ENCODE data around the gene TMEM245. TPM values are rescaled to one million over a fixed set of nuclear protein-coding genes. Genes with fewer than 3 reads are reported as not detected.
A peak's percentile ranks its signal among the peaks of the same experiment; 100 is the strongest.

The TMEM245 gene
- total RNA-seq, 1 donor from 2014 or later, result 43.8 TPM

DNA sequence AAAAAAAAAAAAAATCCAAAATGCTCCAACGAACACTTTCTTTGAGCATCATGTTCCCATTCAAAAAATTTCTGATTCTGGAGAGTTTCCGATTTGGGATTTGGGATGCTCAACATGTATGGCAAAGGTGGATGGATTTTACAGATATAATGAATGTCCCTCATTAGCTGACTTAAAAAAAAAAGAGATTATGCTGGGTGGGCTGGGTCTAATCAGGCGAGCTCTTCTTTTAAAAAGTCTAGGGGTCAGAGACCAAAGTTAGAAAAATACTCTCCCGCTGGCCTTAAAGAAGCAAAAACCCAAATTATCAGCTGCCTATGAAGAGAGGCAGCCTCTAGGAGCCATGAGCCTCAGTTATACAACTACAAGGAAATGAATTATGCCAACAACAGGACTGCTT is 91.3 kb downstream of the TMEM245 start:
- H3K27ac Mint-ChIP-seq (ENCODE audit: unreplicated experiment), result no peak overlapping the region

DNA sequence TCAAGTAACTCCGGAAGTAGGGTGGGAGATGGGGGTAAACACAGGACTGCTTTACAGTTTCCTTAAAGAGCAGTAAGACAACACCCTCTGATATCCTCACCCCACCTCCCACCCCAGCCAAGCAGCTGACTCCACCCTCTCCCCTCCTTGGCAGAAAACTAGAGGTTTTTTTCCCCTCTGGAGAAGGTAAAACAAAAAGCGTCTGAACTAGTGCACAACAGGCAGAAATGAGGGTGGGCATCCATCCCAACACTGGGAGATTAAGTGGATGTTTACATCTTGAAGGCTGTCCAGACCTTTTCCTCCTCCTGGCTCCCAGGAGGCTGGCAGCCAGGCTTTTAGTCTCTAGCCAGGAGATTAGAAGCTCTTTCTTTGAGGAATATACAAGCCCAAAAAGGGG is 92.6 kb downstream of the TMEM245 start:
- Mint-ChIP-seq H3K36me3 (ENCODE audit: low read depth) (peaks cover 3% of the 10 kb centered on the region), H3K27ac (ENCODE audit: unreplicated experiment) (no peak overlapping the region), H3K4me3 (ENCODE audit: unreplicated experiment) (no peak overlapping the region)

More for the DNA sequence above, 91.3 kb downstream of the TMEM245 start:
- DNase-seq (ENCODE audit: low spot score), result no peak
- Mint-ChIP-seq H3K27me3 (ENCODE audit: low read depth) (no peaks in the 10 kb centered on the region), H3K4me1 (ENCODE audit: low read depth) (peaks cover 11% of the 10 kb centered on the region), H3K36me3 (ENCODE audit: low read depth) (peaks cover 5% of the 10 kb centered on the region), H3K9me3 (ENCODE audit: low read depth) (no peaks in the 10 kb centered on the region), H3K4me3 (ENCODE audit: unreplicated experiment) (no peak overlapping the region)
- TF ChIP-seq, protein P1, sequence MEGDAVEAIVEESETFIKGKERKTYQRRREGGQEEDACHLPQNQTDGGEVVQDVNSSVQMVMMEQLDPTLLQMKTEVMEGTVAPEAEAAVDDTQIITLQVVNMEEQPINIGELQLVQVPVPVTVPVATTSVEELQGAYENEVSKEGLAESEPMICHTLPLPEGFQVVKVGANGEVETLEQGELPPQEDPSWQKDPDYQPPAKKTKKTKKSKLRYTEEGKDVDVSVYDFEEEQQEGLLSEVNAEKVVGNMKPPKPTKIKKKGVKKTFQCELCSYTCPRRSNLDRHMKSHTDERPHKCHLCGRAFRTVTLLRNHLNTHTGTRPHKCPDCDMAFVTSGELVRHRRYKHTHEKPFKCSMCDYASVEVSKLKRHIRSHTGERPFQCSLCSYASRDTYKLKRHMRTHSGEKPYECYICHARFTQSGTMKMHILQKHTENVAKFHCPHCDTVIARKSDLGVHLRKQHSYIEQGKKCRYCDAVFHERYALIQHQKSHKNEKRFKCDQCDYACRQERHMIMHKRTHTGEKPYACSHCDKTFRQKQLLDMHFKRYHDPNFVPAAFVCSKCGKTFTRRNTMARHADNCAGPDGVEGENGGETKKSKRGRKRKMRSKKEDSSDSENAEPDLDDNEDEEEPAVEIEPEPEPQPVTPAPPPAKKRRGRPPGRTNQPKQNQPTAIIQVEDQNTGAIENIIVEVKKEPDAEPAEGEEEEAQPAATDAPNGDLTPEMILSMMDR (IDR thresholded peaks at IDR 0.05), result no peak

DNA sequence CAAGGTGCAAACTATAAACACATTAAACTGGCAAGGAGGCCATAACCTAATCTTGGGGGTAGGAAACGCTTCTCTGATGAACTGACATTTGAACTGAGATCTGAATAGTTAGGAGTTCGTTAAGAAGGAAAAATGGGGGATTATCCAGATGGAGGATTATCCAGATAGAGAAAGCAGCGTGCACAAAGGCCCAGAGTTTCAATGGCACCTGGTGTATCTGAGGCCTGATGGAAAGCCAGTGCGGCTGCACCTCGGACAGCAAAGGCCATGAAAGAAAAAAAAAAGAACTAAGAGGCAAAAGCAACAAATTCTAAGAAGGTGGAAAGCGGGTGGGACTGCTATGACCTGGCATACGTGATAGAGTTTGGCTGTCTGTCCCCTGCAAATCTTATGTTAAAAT is 93.4 kb downstream of the TMEM245 start:
- H3K27me3 Mint-ChIP-seq (ENCODE audit: low read depth), result no peaks in the 10 kb centered on the region
- peaks cover 11% of the 10 kb centered on the region for H3K4me1 Mint-ChIP-seq (ENCODE audit: low read depth)
- TF ChIP-seq, protein P1 (IDR thresholded peaks at IDR 0.05), result no peak
- DNase-seq (ENCODE audit: low spot score), result no peak
- no peaks in the 10 kb centered on the region for H3K9me3 Mint-ChIP-seq (ENCODE audit: low read depth)
- no peak overlapping the region for H3K4me3 Mint-ChIP-seq (ENCODE audit: unreplicated experiment)
- H3K36me3 Mint-ChIP-seq (ENCODE audit: low read depth), result no peaks in the 10 kb centered on the region
- H3K27ac Mint-ChIP-seq (ENCODE audit: unreplicated experiment), result peak overlapping the region; percentile 71

More for the DNA sequence above, 92.6 kb downstream of the TMEM245 start:
- H3K4me1 Mint-ChIP-seq (ENCODE audit: low read depth), result peaks cover 11% of the 10 kb centered on the region
- H3K27me3 Mint-ChIP-seq (ENCODE audit: low read depth), result no peaks in the 10 kb centered on the region
- TF ChIP-seq, protein P1 (IDR thresholded peaks at IDR 0.05), result no peak
- no peaks in the 10 kb centered on the region for H3K9me3 Mint-ChIP-seq (ENCODE audit: low read depth)
- no peak for DNase-seq (ENCODE audit: low spot score)

DNA sequence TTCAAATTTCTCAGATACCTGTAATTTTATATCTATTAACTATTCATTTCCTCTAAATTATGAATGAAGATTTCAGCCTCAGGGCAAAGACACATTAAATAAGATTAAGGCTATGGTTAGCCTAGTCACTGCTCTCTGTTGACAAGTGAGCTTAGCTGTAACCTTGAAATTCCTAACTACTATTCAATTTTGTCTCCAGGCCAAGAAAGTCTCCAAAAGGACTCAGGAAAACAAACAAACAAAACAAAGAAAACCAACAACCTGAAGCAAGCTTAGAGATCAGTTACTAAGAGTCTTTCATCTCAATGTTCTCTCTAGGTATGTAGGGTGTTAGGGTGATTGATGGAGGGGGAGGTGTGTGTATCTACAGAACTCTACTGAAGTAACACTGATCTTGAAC is 96.9 kb downstream of the TMEM245 start:
- peaks cover 4% of the 10 kb centered on the region for H3K36me3 Mint-ChIP-seq (ENCODE audit: low read depth)
- TF ChIP-seq, protein P1 (IDR thresholded peaks at IDR 0.05), result no peak
- no peaks in the 10 kb centered on the region for H3K9me3 Mint-ChIP-seq (ENCODE audit: low read depth)
- no peak overlapping the region for H3K27ac Mint-ChIP-seq (ENCODE audit: unreplicated experiment)
- no peaks in the 10 kb centered on the region for H3K27me3 Mint-ChIP-seq (ENCODE audit: low read depth)
- DNase-seq (ENCODE audit: low spot score), result no peak
- no peak overlapping the region for H3K4me3 Mint-ChIP-seq (ENCODE audit: unreplicated experiment)
- peaks cover 11% of the 10 kb centered on the region for H3K4me1 Mint-ChIP-seq (ENCODE audit: low read depth)

DNA sequence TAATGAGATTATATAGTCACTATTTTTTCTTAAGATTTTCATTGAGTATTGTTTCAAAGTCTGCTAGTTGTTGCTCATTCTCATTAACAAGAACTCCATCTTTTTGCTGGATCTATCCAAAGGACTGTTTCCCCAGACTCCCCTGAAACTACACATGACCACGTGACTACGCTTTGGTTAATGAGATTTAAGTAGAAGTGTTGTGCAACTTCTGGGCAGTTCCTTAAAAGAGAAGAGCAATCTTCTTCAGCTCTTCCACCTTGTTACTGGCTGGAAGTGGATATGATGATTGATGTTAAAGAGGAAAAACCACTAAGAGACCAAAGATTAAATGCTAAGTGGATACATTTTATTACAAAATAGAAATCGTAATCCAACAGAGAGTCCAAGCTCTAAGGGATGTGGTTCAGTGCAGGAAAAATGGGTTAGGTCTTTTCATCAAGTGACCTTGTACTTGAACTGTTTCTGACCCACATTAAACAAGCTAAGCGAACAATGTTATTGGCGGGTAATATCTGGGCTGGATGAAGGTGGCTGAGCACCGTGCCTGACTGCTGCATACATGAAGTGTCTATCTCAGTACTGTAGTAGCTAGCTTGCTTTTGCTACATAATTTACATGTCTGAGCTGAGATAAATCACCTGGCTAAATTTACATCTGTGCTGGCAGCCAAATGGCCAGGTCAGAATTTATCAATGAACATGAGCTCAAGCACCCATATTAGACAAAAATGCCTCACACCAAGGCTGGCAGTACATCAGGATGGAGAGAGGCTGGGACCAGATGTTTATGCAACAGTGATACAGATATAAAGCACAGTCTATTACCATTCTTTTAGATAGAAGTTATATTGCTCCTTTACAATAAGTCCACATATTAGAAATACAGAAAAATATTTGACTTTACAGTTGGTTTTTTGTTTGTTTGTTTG is 98.9 kb downstream of the TMEM245 start:
- Mint-ChIP-seq H3K4me1 (ENCODE audit: low read depth) (peaks cover 2% of the 10 kb centered on the region), H3K27me3 (ENCODE audit: low read depth) (no peaks in the 10 kb centered on the region), H3K27ac (ENCODE audit: unreplicated experiment) (no peak overlapping the region), H3K9me3 (ENCODE audit: low read depth) (no peaks in the 10 kb centered on the region), H3K4me3 (ENCODE audit: unreplicated experiment) (no peak overlapping the region), H3K36me3 (ENCODE audit: low read depth) (peaks cover 5% of the 10 kb centered on the region)
- DNase-seq (ENCODE audit: low spot score), result no peak
- TF ChIP-seq, protein P1 (IDR thresholded peaks at IDR 0.05), result no peak
